ENCODE measurements around the gene HOXD1. TPM values are rescaled to one million over a fixed set of nuclear protein-coding genes. Genes with fewer than 3 reads are reported as not detected.

Gene HOXD1
- total RNA-seq, 2 experiments from 2014 or later: not detected

DNA sequence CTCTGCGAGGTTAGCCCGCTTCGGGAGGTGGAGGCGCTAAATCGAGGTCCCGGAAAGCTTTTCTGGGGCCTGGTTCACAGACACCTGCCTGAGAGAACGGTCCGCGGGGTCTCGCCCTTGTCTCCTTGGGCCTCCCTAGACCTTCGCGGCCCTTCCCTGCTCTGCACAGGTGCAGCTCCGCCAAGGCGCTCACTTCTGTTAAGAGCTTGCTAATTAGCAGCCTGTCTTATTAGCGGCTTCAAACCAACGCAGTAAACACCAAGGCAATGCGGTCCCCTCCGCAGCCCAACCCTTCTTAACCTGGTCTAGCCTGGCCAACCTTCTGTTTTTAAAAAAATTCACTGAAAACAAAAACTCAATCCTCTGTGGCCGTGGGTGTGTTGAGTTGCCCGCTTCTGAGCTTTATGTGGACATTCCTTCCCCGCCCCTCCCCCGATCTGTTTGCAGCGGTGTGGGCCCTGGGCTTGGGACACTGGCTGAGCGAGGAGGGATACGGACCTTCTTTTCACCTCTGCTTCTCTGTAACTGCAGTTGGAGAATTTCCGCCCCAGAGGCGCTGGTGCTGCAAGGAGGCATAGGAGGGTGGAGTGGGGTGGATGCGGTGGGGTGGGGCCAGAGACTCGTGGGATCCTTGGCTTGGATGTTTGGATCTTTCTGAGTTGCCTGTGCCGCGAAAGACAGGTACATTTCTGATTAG is 40.5 kb upstream of the HOXD1 start:
- Mint-ChIP-seq H3K9me3 (no peaks in the 10 kb centered on the region), H3K27me3 (peaks cover 84% of the 10 kb centered on the region), H3K4me1 (ENCODE audit: low read depth) (peaks cover 7% of the 10 kb centered on the region), H3K4me3 (no peak overlapping the region), H3K27ac (no peak overlapping the region), H3K36me3 (ENCODE audit: low read depth) (no peaks in the 10 kb centered on the region)
- POLR2A ChIA-PET: no interaction called here
- TF ChIP-seq, protein P1, sequence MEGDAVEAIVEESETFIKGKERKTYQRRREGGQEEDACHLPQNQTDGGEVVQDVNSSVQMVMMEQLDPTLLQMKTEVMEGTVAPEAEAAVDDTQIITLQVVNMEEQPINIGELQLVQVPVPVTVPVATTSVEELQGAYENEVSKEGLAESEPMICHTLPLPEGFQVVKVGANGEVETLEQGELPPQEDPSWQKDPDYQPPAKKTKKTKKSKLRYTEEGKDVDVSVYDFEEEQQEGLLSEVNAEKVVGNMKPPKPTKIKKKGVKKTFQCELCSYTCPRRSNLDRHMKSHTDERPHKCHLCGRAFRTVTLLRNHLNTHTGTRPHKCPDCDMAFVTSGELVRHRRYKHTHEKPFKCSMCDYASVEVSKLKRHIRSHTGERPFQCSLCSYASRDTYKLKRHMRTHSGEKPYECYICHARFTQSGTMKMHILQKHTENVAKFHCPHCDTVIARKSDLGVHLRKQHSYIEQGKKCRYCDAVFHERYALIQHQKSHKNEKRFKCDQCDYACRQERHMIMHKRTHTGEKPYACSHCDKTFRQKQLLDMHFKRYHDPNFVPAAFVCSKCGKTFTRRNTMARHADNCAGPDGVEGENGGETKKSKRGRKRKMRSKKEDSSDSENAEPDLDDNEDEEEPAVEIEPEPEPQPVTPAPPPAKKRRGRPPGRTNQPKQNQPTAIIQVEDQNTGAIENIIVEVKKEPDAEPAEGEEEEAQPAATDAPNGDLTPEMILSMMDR (IDR thresholded peaks at IDR 0.05): no peak
- DNase-seq (no peak), ATAC-seq (no peak)
- CTCF ChIA-PET: no interaction called here
- intact Hi-C loops (cut with micrococcal nuclease): no loop called here

DNA sequence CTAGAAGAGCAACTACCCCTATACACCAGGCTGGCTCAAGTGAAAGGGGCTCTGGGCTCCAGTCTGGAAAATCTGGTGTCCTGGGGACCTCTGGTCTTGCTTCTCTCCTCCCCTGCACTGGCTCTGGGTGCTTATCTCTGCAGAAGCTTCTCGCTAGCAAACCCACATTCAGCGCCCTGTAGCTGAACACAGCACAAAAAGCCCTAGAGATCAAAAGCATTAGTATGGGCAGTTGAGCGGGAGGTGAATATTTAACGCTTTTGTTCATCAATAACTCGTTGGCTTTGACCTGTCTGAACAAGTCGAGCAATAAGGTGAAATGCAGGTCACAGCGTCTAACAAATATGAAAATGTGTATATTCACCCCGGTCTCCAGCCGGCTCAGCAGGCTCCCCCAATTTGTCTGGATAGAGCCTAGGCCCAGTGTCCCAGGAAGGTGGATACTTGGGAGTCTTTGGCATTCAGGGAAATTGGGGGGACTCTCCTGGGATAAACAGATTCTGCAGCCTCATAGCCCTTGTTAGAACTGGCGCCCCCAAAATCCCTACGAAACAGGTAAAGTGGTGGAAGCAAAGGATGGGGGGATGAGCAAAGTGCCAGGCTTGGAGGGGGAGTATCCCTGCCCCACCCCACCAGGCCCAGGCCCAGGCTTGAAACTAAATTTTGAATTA is 39.6 kb upstream of the HOXD1 start:
- intact Hi-C loops (cut with micrococcal nuclease): no loop called here
- peaks cover 7% of the 10 kb centered on the region for H3K4me1 Mint-ChIP-seq (ENCODE audit: low read depth)
- no peak overlapping the region for H3K4me3 Mint-ChIP-seq
- no peaks in the 10 kb centered on the region for H3K36me3 Mint-ChIP-seq (ENCODE audit: low read depth)
- ChIA-PET POLR2A (no interaction called here), CTCF (no interaction called here)
- H3K27ac Mint-ChIP-seq: no peak overlapping the region
- no peak for ATAC-seq
- peaks cover 84% of the 10 kb centered on the region for H3K27me3 Mint-ChIP-seq
- no peaks in the 10 kb centered on the region for H3K9me3 Mint-ChIP-seq
- DNase-seq: no peak
- TF ChIP-seq, protein P1 (IDR thresholded peaks at IDR 0.05): no peak

DNA sequence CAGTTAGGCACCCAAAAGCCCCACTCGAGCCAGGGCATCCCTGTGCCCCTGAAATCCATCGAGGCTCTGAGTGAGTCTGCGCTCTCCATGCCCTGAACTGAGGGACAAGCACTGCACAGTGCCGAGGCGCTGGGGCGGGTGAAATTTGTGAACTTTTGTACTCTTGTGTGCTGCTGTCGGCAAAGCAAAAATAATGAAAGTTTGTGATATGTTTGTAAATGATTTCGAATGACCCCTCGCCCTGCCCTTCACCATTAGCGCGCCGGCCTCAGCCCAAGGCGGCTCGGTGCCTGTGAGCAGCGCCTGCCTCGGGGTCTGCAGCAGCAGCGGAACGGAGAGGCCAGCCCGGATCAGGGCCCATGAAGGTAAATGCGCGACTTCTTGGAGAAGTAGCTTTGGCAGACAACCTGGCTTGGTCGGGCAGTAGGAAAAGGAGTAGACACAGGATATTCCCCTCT is 39.0 kb upstream of the HOXD1 start:
- TF ChIP-seq, protein P1 (IDR thresholded peaks at IDR 0.05): no peak
- H3K4me1 Mint-ChIP-seq (ENCODE audit: low read depth): peaks cover 7% of the 10 kb centered on the region
- no peaks in the 10 kb centered on the region for H3K36me3 Mint-ChIP-seq (ENCODE audit: low read depth)
- CTCF ChIA-PET: interaction anchor here (2.7 kb wide), 1 partner anchor 306 kb away, joined by 8 read pairs; no protein-coding TSS in a partner anchor
- no peak overlapping the region for H3K27ac Mint-ChIP-seq
- H3K27me3 Mint-ChIP-seq: peaks cover 84% of the 10 kb centered on the region
- DNase-seq (no peak), ATAC-seq (no peak)
- intact Hi-C loops (cut with micrococcal nuclease): no loop called here
- no peaks in the 10 kb centered on the region for H3K9me3 Mint-ChIP-seq
- POLR2A ChIA-PET: no interaction called here
- H3K4me3 Mint-ChIP-seq: no peak overlapping the region

DNA sequence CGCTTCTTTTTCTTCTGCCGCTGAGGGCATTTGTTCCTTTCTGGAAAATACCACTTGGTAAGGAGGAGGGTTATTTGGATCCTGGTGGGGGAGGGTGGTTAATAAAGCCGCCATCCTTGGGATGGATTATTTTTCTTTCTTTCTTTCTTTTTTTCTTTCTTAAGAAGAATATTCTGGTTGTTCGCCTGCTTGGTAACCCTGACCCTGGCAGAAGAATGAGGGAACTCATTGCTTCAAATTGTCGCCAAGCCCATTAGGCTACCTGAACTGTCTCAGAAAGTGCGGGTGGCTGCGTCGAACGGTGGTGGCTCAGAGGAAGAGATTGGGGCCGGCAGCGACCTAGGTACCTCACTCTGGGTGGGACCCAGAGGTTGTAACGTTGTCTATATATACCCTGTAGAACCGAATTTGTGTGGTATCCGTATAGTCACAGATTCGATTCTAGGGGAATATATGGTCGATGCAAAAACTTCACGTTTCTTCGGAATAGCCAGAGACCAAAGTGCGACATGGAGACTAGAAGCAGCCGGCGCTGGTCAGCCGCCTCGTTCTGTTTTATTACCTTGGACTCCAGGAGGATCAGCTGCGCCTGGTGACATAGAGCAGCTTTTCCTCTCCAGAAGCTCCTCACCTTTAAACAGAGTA is 38.4 kb upstream of the HOXD1 start:
- Mint-ChIP-seq H3K27me3 (peaks cover 84% of the 10 kb centered on the region), H3K27ac (no peak overlapping the region), H3K36me3 (ENCODE audit: low read depth) (no peaks in the 10 kb centered on the region), H3K4me3 (no peak overlapping the region), H3K9me3 (no peaks in the 10 kb centered on the region), H3K4me1 (ENCODE audit: low read depth) (peaks cover 7% of the 10 kb centered on the region)
- TF ChIP-seq, protein P1 (IDR thresholded peaks at IDR 0.05): no peak
- DNase-seq (no peak), ATAC-seq (no peak)
- POLR2A ChIA-PET: interaction anchor here (0.7 kb wide), 1 partner anchor 76 kb away, joined by 3 read pairs; no protein-coding TSS in a partner anchor
- intact Hi-C loops (cut with micrococcal nuclease): no loop called here
- CTCF ChIA-PET: interaction anchor here (1.4 to 2.7 kb wide), 4 partner anchors 10 to 305 kb away, joined by 3 to 17 read pairs (median 6); no protein-coding TSS in a partner anchor

Measured in activated CD8-positive, alpha-beta T cell treated with anti-CD3 and anti-CD28 coated beads for 36 hours (primary cell).